SU-DHL-6 (cell line): ENCODE data around the gene PARP1.

ENCODE experiments used
- H2AFZ ChIP-seq: fragments of 200-600 bp; sonication (generic); 2 replicates; pipeline ENCODE4 v1.6.1; 2014; ENCODE audit warnings: low read depth, mild to moderate bottlenecking, moderate library complexity, mixed read lengths, antibody characterized with exemption, low read length; ENCODE audit not compliant: severe bottlenecking
- H3F3A ChIP-seq: fragments of 200-600 bp; shearing (Covaris generic); 2 replicates; pipeline ENCODE4 v1.6.0; 2016; ENCODE audit warnings: antibody characterized with exemption, mild to moderate bottlenecking; ENCODE audit not compliant: insufficient read depth
- H3K27ac ChIP-seq: fragments of 200-600 bp; sonication (generic); 2 replicates; pipeline ENCODE4 v1.5.1; 2016; ENCODE audit warnings: low read depth, mild to moderate bottlenecking, low read length, moderate library complexity, mixed read lengths
- H3K27me3 ChIP-seq: fragments of 200-600 bp; sonication (generic), shearing (Covaris generic); 2 replicates; pipeline ENCODE4 v1.6.0; 2014; ENCODE audit warnings: mild to moderate bottlenecking, low read length
- H3K36me3 ChIP-seq: fragments of 200-600 bp; sonication (generic); 2 replicates; pipeline ENCODE4 v1.6.1; 2014; ENCODE audit warnings: mild to moderate bottlenecking, low read length, mixed read lengths
- H3K4me2 ChIP-seq: fragments of 300-600, 200-600 bp; shearing (Covaris generic), sonication (generic); 2 replicates; pipeline ENCODE4 v1.6.0; 2014; ENCODE audit warnings: low read length, low read depth, mild to moderate bottlenecking; ENCODE audit not compliant: poor library complexity, severe bottlenecking
- H3K4me3 ChIP-seq: fragments of 200-600 bp; sonication (generic); 2 replicates; pipeline ENCODE4 v1.5.1; 2014; ENCODE audit warnings: antibody characterized with exemption, low read length, mild to moderate bottlenecking, mixed read lengths; ENCODE audit not compliant: insufficient read depth, poor library complexity, severe bottlenecking
- H3K79me2 ChIP-seq: fragments of 200-600 bp; sonication (generic); 2 replicates; pipeline ENCODE4 v1.6.1; 2014; ENCODE audit warnings: mild to moderate bottlenecking, low read length, moderate library complexity; ENCODE audit not compliant: insufficient read depth
- H3K9ac ChIP-seq: fragments of 200-600 bp; sonication (generic); 2 replicates; pipeline ENCODE4 v1.7.0; 2014; ENCODE audit warnings: mild to moderate bottlenecking, low read length
- H3K9me2 ChIP-seq: fragments of 200-600 bp; sonication (generic); replicated peaks from 2 replicates; pipeline ENCODE4 v1.6.1; 2014; ENCODE audit warnings: low read length; ENCODE audit not compliant: insufficient read depth
- H3K9me3 ChIP-seq: fragments of 200-600 bp; sonication (generic); 2 replicates; pipeline ENCODE4 v1.6.1; 2014; ENCODE audit warnings: low read length, mixed read lengths; ENCODE audit not compliant: insufficient read depth
- H4K20me1 ChIP-seq: fragments of 200-600 bp; sonication (generic); 2 replicates; pipeline ENCODE4 v1.6.1; 2014; ENCODE audit warnings: low read depth, mild to moderate bottlenecking, antibody characterized with exemption, low read length, moderate library complexity, mixed read lengths
- EZH2phosphoT487 ChIP-seq: fragments of 200-600 bp; sonication (generic), shearing (Covaris generic); conservative IDR thresholded peaks from 2 replicates; pipeline ENCODE4 v1.6.1; 2018; ENCODE audit warnings: mild to moderate bottlenecking, antibody characterized with exemption, low read length, moderate library complexity, mixed read lengths
- TF ChIP-seq, protein P1 (sequence below): fragments of 200-600 bp; sonication (generic); IDR thresholded peaks from one replicate; pipeline ENCODE4 v1.5.1; 2017; ENCODE audit warnings: antibody characterized with exemption, mild to moderate bottlenecking, low read length, moderate library complexity; ENCODE audit not compliant: insufficient read depth, poor library complexity, severe bottlenecking

The PARP1 gene

GRCh38 chr1:226424221-226425003, 16.5 kb upstream of the PARP1 start:
- Histone ChIP-seq H3F3A (no peaks in the 10 kb centered on the region), H3K36me3 (no peaks in the 10 kb centered on the region), H3K27me3 (no peaks in the 10 kb centered on the region), H3K79me2 (no peaks in the 10 kb centered on the region), H3K4me2 (no peak overlapping the region), H2AFZ (no peak overlapping the region), H4K20me1 (no peaks in the 10 kb centered on the region), H3K9me2 (no peaks in the 10 kb centered on the region), H3K9me3 (no peaks in the 10 kb centered on the region), H3K9ac (no peak overlapping the region), H3K27ac (no peak overlapping the region), H3K4me3 (no peak overlapping the region)
- TF ChIP-seq EZH2phosphoT487: no peak
- TF ChIP-seq, protein P1, sequence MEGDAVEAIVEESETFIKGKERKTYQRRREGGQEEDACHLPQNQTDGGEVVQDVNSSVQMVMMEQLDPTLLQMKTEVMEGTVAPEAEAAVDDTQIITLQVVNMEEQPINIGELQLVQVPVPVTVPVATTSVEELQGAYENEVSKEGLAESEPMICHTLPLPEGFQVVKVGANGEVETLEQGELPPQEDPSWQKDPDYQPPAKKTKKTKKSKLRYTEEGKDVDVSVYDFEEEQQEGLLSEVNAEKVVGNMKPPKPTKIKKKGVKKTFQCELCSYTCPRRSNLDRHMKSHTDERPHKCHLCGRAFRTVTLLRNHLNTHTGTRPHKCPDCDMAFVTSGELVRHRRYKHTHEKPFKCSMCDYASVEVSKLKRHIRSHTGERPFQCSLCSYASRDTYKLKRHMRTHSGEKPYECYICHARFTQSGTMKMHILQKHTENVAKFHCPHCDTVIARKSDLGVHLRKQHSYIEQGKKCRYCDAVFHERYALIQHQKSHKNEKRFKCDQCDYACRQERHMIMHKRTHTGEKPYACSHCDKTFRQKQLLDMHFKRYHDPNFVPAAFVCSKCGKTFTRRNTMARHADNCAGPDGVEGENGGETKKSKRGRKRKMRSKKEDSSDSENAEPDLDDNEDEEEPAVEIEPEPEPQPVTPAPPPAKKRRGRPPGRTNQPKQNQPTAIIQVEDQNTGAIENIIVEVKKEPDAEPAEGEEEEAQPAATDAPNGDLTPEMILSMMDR: peak; percentile 35

DNA sequence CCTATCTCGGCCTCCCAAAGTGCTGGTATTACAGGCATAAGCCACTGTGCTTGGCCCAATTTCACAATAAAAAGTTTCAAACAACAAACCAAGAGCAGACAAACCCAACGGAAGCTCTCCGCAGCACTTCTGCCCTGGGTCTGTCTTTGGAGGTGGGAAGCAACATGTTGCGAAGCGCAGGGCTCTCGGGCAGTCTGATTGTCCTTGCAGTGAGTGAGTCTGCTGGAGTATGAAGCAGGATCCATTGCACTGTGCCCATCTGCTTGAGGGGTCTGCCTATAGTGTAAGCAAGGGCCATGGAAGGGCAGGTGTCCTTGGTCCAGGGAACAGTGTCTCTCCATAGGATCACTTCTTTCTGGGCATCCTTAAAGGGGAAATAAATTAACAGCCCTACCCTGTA, 14.6 kb upstream of the PARP1 start:
- Histone ChIP-seq H3K4me2 (no peak overlapping the region), H4K20me1 (no peaks in the 10 kb centered on the region), H3F3A (no peaks in the 10 kb centered on the region), H3K36me3 (no peaks in the 10 kb centered on the region), H3K27ac (no peak overlapping the region), H3K9me2 (no peaks in the 10 kb centered on the region), H3K27me3 (no peaks in the 10 kb centered on the region), H3K4me3 (no peak overlapping the region), H2AFZ (no peak overlapping the region), H3K9me3 (no peaks in the 10 kb centered on the region), H3K79me2 (no peaks in the 10 kb centered on the region), H3K9ac (no peak overlapping the region)
- no peak for TF ChIP-seq EZH2phosphoT487
- TF ChIP-seq, protein P1: no peak

GRCh38 chr1:226420897-226421296, 13.0 kb upstream of the PARP1 start:
- Histone ChIP-seq H3K36me3 (no peaks in the 10 kb centered on the region), H3K27ac (no peak overlapping the region), H3K9me2 (no peaks in the 10 kb centered on the region), H3K79me2 (no peaks in the 10 kb centered on the region), H3K9me3 (no peaks in the 10 kb centered on the region), H3K4me2 (no peak overlapping the region), H3K27me3 (no peaks in the 10 kb centered on the region), H3F3A (no peaks in the 10 kb centered on the region), H2AFZ (no peak overlapping the region), H4K20me1 (no peaks in the 10 kb centered on the region), H3K9ac (no peak overlapping the region), H3K4me3 (no peak overlapping the region)
- TF ChIP-seq, protein P1: no peak
- TF ChIP-seq EZH2phosphoT487: no peak
